A549 (cell line): ENCODE results near the gene HCFC2.

Source experiments
- CHD2 ChIP-seq: fragments of 150-350 bp; IDR thresholded peaks from 2 replicates; pipeline ENCODE4 v1.6.1; 2014; ENCODE audit warnings: low read length; ENCODE audit not compliant: partially characterized antibody
- CTCF ChIP-seq: fragments of >200 bp; sonication (Bioruptor Twin); formaldehyde crosslinking; IDR thresholded peaks from 3 replicates; pipeline ENCODE4 v1.5.1; 2016
- ESRRA ChIP-seq: fragments of 150-350 bp; IDR thresholded peaks from 2 replicates; pipeline ENCODE4 v1.6.1; 2014; ENCODE audit warnings: mild to moderate bottlenecking, low read length, borderline replicate concordance
- NR3C1 ChIP-seq: fragments of >200 bp; sonication (Bioruptor Twin); formaldehyde crosslinking; IDR thresholded peaks from 3 replicates; pipeline ENCODE4 v1.6.1; 2017
- SMC3 ChIP-seq: fragments of >200 bp; sonication (Bioruptor Twin); formaldehyde crosslinking; IDR thresholded peaks from 3 replicates; pipeline ENCODE4 v1.6.1; 2018; ENCODE audit warnings: inconsistent platforms
- TF ChIP-seq, protein P1 (sequence below): fragments of >200 bp; sonication (Bioruptor Twin); formaldehyde crosslinking; IDR thresholded peaks from 3 replicates; pipeline ENCODE4 v1.6.1; 2016

DNA sequence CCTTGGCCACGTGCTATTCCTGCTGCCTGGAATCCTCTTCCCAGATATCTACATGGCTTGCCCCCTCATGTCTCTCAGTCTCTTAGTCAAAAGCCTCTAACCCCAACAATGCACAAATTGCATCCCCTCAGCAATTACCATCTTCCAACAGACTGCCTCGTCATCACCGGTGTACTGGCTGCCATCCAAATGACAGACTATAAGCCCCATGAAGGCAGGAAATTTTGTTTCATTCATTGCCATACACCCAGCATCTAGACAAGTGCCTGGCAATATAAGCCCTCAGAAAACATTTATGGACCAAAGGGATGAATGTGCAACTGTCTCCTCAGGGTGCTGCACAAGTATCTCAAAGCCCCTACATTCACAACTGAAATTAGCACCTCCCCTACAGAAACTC lies 20.2 kb upstream of the HCFC2 start:
- TF ChIP-seq CHD2 = no peak
- TF ChIP-seq ESRRA = no peak
- TF ChIP-seq, protein P1, sequence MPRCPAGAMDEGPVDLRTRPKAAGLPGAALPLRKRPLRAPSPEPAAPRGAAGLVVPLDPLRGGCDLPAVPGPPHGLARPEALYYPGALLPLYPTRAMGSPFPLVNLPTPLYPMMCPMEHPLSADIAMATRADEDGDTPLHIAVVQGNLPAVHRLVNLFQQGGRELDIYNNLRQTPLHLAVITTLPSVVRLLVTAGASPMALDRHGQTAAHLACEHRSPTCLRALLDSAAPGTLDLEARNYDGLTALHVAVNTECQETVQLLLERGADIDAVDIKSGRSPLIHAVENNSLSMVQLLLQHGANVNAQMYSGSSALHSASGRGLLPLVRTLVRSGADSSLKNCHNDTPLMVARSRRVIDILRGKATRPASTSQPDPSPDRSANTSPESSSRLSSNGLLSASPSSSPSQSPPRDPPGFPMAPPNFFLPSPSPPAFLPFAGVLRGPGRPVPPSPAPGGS = no peak
- no peak for TF ChIP-seq CTCF
- no peak for TF ChIP-seq NR3C1
- no peak for TF ChIP-seq SMC3
